ENCODE measurements around the gene NPEPL1.
"Not testable (repeated sequence)": the region's sequence is repeated elsewhere in the genome, so short reads cannot be mapped to it uniquely, and the experiment has no call there.

Gene NPEPL1

GRCh38 chr20:58743929-58744534 is 51.4 kb downstream of the NPEPL1 start:
- no peak for DNase-seq

GRCh38 chr20:58744836-58745235 is 52.2 kb downstream of the NPEPL1 start:
- no peak for DNase-seq

- DNase-seq = no peak
These were observed 52.8 kb downstream of the NPEPL1 start for GRCh38 chr20:58745391-58745790.

GRCh38 chr20:58746620-58747019 is 54.0 kb downstream of the NPEPL1 start:
- no peak for DNase-seq

- DNase-seq = no peak
These were observed 54.6 kb downstream of the NPEPL1 start for GRCh38 chr20:58747211-58747610.

GRCh38 chr20:58748618-58749017 is 56.0 kb downstream of the NPEPL1 start:
- no peak for DNase-seq

- no peak for DNase-seq
These were observed 56.6 kb downstream of the NPEPL1 start for GRCh38 chr20:58749098-58749769.

- no peak for DNase-seq
These were observed 57.4 kb downstream of the NPEPL1 start for GRCh38 chr20:58749979-58750378.

GRCh38 chr20:58750706-58751105 is 58.1 kb downstream of the NPEPL1 start:
- not testable (repeated sequence) for DNase-seq

GRCh38 chr20:58751979-58752378 is 59.4 kb downstream of the NPEPL1 start:
- no peak for DNase-seq

- no peak for DNase-seq
These were observed 60.0 kb downstream of the NPEPL1 start for GRCh38 chr20:58752565-58752964.

- no peak for DNase-seq
These were observed 60.8 kb downstream of the NPEPL1 start for GRCh38 chr20:58753267-58753921.

GRCh38 chr20:58753922-58754551 is 61.4 kb downstream of the NPEPL1 start:
- no peak for DNase-seq

- DNase-seq = no peak
These were observed 62.0 kb downstream of the NPEPL1 start for GRCh38 chr20:58754584-58754983.

GRCh38 chr20:58755062-58755697 is 62.6 kb downstream of the NPEPL1 start:
- DNase-seq = no peak

GRCh38 chr20:58755766-58756449 is 63.3 kb downstream of the NPEPL1 start:
- DNase-seq = no peak

GRCh38 chr20:58756450-58756775 is 63.8 kb downstream of the NPEPL1 start:
- DNase-seq = no peak

- not testable (repeated sequence) for DNase-seq
These were observed 65.0 kb downstream of the NPEPL1 start for GRCh38 chr20:58757647-58758046.

GRCh38 chr20:58759947-58760346 is 67.3 kb downstream of the NPEPL1 start:
- no peak for DNase-seq

- no peak for DNase-seq
These were observed 68.3 kb downstream of the NPEPL1 start for GRCh38 chr20:58760856-58761255.

GRCh38 chr20:58762120-58762519 is 69.5 kb downstream of the NPEPL1 start:
- DNase-seq = no peak

GRCh38 chr20:58763076-58763475 is 70.5 kb downstream of the NPEPL1 start:
- no peak for DNase-seq
